HG03159 (cell line): Measurements from ENCODE around the gene ANLN.
"Not testable (repeated sequence)": the region's sequence is repeated elsewhere in the genome, so short reads cannot be mapped to it uniquely, and the experiment has no call there.

Source experiments
- ATAC-seq: cut with Tn5 transposase; IDR thresholded peaks from one replicate; pipeline ENCODE4 v1.9.1; 2021; ENCODE audit warnings: mild to moderate bottlenecking, moderate library complexity; ENCODE audit not compliant: unreplicated experiment

Gene ANLN

GRCh38 chr7:36389371-36390198, at the start of gene ANLN:
Gene ANLN (plus strand): TSS chr7:36389862. CDS start chr7:36390027, 165 bp downstream.
- ATAC-seq: peak; percentile 63

DNA sequence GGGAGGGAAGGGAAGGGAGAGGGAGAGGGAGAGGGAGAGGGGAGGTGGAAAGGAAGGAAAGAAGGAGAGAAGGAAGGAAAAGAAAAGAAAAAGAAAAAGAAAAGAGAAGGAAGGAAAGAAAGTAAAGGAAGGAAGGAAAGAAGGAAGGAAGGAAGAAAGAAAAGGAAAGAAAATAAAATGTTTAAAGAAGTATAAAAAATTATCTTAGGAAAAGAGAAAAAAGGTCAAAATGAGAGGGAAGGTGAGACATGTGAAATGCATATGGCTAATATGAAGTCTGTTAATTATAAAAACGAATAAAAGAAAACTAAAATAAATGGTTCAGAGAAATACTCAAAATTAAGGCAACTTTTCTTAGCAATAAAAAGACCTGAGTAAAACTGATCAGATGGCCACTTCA, 46.1 kb upstream of the ANLN start:
- ATAC-seq: no peak

DNA sequence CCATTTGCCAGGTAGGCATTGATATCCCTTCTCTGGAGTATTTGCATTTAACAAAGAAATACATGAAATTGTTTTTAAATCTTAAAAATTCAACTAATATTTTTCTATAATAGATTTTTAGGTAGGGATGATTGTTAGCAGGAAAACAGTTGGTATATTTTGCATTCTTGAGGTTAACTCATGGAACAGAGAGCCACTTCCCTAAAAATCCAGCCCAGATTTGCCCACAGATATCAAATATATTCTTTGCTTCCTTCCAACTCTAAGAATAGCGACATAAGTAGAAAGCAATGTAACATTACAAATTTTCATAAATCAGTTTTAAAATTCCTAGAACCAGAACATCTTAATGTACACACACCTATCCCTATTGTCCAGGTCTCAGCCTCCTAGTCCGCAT, 45.0 kb upstream of the ANLN start:
- no peak for ATAC-seq

DNA sequence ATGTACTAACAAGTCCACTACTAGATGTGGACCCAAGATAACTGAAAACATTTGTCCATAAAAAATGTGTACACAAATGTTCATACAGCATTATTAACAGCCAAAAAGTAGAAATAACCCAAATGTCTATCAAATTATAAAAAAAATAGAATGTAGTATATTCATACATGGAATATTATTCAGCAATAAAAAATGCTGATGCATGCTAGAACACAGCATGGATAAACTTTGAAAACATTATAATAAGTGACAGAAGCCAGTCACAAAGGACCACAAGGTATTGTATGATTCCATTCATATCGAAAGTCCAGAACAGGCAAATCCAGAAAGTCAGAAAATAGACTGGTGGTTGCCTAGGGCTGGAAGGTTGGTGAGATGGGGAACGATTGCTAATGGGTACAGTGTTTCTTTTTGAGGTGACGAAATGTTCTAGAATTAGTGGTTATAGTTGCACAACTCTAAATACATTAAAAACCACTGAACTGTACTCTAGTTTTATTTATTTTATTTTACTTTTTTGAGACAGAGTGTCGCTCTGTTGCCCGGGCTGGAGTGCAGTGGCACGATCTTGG, 43.3 kb upstream of the ANLN start:
- no peak for ATAC-seq

GRCh38 chr7:36348256-36348655, 41.4 kb upstream of the ANLN start:
- ATAC-seq: no peak

DNA sequence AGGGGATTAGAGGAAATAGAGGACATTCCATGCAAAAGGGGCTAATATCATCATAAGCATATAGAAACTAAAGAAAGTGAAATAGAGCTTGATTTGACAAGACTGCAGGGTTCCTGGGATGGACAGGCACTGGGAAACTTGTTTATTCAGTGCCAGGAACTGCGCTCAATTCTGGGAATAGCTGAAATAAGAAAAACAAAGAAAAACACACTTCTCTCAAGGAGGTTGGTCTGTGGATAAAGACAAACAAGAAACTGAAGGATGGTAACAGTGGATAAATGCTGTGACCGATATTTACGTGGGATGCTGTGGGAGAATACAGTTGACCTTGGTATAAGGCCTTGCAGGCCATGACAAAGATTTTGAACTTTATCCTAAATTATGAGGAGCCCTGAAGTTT, 40.9 kb upstream of the ANLN start:
- ATAC-seq: no peak

GRCh38 chr7:36349626-36350025, 40.0 kb upstream of the ANLN start:
- ATAC-seq: no peak

DNA sequence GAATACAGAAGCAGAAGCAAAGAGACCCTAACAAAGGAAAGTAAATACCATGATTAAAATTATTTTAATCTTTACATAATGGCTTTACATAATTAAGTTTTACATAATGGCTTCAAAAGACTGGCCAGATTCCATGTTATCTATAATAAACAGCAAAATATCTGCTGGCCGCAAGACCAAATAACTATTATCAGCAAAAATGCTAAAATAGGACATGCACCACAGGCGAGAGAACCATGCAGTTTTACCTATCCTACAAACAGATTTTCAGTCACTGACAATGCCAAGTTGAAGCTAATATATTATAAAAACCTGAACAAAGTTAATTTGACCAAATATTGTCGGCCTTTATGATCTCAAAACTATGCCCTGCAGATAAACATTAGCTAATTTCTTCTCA, 34.2 kb upstream of the ANLN start:
- ATAC-seq: no peak

GRCh38 chr7:36357054-36357453, 32.6 kb upstream of the ANLN start:
- ATAC-seq: no peak

DNA sequence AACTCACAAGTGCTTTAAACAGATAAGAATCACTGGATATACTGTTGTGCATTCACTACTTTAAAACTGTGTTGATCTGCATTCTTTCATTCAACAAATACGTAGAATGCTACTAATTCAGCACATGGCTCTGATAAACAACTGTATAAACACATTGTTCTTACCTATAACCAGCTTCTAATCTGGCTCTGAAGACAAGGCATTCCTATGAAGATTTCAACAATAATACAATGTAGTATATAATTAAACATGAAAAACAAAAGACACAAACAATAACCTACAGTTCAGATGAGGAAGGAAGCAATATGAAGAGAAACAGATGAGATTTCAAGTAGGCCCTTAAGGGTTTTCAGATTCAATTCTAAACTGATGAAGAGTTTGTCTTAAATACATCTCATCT, 31.1 kb upstream of the ANLN start:
- ATAC-seq: no peak

- no peak for ATAC-seq
Observed at GRCh38 chr7:36360244-36360643, 29.4 kb upstream of the ANLN start.

- no peak for ATAC-seq
Observed at GRCh38 chr7:36361227-36361626, 28.4 kb upstream of the ANLN start.

- ATAC-seq: no peak
Observed at GRCh38 chr7:36363515-36363914, 26.1 kb upstream of the ANLN start.

DNA sequence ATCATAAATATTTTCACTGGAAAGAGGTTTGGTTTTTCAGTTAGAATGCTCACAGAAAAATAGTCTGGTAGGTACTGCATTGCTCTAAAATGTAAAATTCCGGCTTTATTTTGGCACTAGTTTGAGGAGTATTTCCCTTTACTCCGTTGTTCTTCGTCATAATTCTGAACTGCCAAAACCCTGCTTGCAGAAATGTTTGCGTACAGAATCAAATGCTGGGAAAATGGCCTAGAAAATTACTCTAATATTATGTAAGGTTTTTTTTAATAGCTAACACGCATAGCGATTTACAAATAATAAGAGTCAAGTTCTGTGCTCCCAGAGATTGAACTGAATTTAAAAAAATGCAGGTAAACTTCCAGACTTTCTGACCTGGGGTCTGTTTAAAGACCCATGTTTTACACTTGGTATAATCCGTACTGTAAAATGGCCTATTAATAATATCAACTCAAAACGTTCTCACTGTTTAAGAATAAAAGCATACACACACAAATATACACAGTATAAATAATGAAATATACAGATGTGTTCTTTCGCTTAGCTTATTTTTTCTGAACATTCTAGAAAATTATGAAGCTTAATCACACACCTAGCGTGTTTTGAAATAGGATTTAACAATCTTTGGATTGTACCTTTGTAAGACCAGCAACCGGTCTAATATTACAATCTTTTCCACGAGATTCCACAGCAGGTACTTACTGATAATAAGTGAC, 23.5 kb upstream of the ANLN start:
- no peak for ATAC-seq

- peak; percentile 99 for ATAC-seq
Observed at GRCh38 chr7:36366718-36367560, 22.7 kb upstream of the ANLN start.

DNA sequence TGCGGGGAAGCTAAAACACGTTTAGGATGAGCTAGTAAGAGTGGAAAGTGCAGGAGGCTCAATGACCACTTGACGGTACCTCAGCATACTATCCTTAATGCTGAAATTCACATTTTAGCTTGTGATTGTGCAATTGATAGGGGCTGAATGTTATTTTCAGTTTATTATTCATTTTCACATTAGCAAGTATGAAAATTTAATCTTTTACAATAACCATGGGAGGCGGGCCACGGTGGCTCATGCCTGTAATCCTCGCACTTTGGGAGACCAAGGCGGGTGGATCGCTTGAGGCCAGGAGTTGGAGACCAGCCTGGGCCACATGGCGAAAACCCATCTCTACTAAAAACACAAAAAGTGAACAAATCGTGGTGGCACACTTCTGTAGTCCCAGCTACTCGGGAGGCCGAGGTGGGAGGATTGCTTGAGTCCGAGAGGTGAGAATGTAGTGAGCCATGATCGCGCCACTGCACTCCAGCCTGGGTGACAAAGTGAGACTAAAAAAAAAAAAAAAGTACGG, 22.0 kb upstream of the ANLN start:
- no peak for ATAC-seq

DNA sequence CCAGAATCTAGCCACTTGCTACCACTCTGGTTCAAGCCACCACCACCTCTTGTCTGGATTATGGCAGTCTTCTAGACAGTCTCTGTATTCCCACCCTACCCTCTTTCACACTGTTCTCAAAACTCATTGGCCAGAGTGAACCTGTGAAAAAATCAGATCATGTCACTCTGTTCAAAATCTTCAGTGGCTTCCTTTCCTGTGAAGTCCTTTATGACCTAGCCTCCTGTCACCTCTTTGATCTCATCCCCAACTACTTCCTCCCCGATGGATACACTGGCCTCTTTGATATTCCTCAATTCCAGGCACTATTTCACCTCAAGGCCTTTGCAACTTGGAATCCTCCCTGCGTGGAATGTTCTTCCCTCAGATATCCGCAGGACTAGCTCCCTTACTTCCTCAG, 21.2 kb upstream of the ANLN start:
- no peak for ATAC-seq

GRCh38 chr7:36369171-36369570, 20.5 kb upstream of the ANLN start:
- ATAC-seq: no peak

DNA sequence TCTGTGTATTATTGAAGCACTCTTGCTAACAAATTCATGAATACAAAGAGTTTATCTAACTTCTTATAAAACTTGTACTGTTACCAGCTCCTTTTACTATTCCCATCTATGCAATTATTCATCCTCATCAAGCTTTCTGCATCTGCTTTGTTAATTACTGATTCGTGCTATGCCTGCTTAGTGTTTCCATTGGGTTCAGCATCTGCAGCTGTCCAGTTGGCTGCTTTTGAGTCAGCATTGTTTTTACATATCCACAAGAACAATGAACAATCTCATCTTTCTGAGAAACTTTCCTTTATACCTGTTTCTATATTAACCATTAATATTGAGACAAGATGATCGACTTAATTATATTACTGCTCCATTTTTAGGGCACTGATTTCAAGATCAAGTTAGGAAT, 19.6 kb upstream of the ANLN start:
- no peak for ATAC-seq

- no peak for ATAC-seq
Observed at GRCh38 chr7:36372156-36372555, 17.5 kb upstream of the ANLN start.

- not testable (repeated sequence) for ATAC-seq
Observed at GRCh38 chr7:36378555-36378954, 11.1 kb upstream of the ANLN start.
